HepG2 (cell line): Measurements from ENCODE around the gene CD68. TPM values are rescaled to one million over a fixed set of nuclear protein-coding genes. Genes with fewer than 3 reads are reported as not detected.
A peak's percentile ranks its signal among the peaks of the same experiment; 100 is the strongest.

Experiments used
- AKNA ChIP-seq: sonication (generic); formaldehyde crosslinking; IDR thresholded peaks from 2 replicates; pipeline ENCODE4 v1.4.0; 2020; ENCODE audit warnings: missing genetic modification reagents, borderline replicate concordance
- BRF2 ChIP-seq: sonication (generic); formaldehyde crosslinking; IDR thresholded peaks from 2 replicates; pipeline ENCODE4 v1.8.1; 2022; ENCODE audit warnings: mild to moderate bottlenecking, missing genetic modification reagents
- HMG20B ChIP-seq: conservative IDR thresholded peaks from 2 replicates; pipeline ENCODE4 v1.6.1; 2016; ENCODE audit warnings: missing genetic modification reagents, missing compliant biosample characterization
- HNRNPL ChIP-seq: fragments of 200-400 bp; formaldehyde crosslinking; IDR thresholded peaks from 2 replicates; pipeline ENCODE4 v1.6.1; 2017; ENCODE audit warnings: mild to moderate bottlenecking, low read depth, low read length
- KDM1A ChIP-seq: IDR thresholded peaks from 2 replicates; pipeline ENCODE4 v1.6.1; 2016; ENCODE audit warnings: missing compliant biosample characterization
- MED1 ChIP-seq: sonication (generic); formaldehyde crosslinking; IDR thresholded peaks from 2 replicates; pipeline ENCODE4 v1.4.0; 2020; ENCODE audit warnings: missing genetic modification reagents
- NR2C2 ChIP-seq: sonication (generic); formaldehyde crosslinking; IDR thresholded peaks from 2 replicates; pipeline ENCODE4 v1.4.0; 2020; ENCODE audit warnings: missing genetic modification reagents, mild to moderate bottlenecking, moderate library complexity, borderline replicate concordance
- NRL ChIP-seq: sonication (generic); formaldehyde crosslinking; IDR thresholded peaks from 2 replicates; pipeline ENCODE4 v1.5.0; 2020; ENCODE audit warnings: missing genetic modification reagents, mild to moderate bottlenecking, moderate library complexity, borderline replicate concordance
- SNAPC5 ChIP-seq: sonication (generic); formaldehyde crosslinking; IDR thresholded peaks from 2 replicates; pipeline ENCODE4 v1.8.1; 2023; ENCODE audit warnings: mild to moderate bottlenecking, missing genetic modification reagents, borderline replicate concordance
- SP4 ChIP-seq: sonication (generic); formaldehyde crosslinking; IDR thresholded peaks from 2 replicates; pipeline ENCODE4 v1.8.1; 2023; ENCODE audit warnings: mild to moderate bottlenecking, missing genetic modification reagents
- ZNF205 ChIP-seq: IDR thresholded peaks from 2 replicates; pipeline ENCODE4 v1.6.1; 2018; ENCODE audit warnings: missing biosample characterization, missing genetic modification reagents
- ZNF260 ChIP-seq: sonication (generic); formaldehyde crosslinking; IDR thresholded peaks from 2 replicates; pipeline ENCODE4 v1.4.0; 2020; ENCODE audit warnings: missing genetic modification reagents, low read depth, mild to moderate bottlenecking, borderline replicate concordance
- ZNF616 ChIP-seq: sonication (generic); formaldehyde crosslinking; IDR thresholded peaks from 2 replicates; pipeline ENCODE4 v1.5.0; 2020; ENCODE audit warnings: low read depth, mild to moderate bottlenecking, missing genetic modification reagents
- ZNF737 ChIP-seq: sonication (generic); formaldehyde crosslinking; IDR thresholded peaks from 2 replicates; pipeline ENCODE4 v1.5.0; 2020; ENCODE audit warnings: missing genetic modification reagents, mild to moderate bottlenecking, borderline replicate concordance
- ZSCAN30 ChIP-seq: sonication (generic); formaldehyde crosslinking; IDR thresholded peaks from 2 replicates; pipeline ENCODE4 v1.5.0; 2020; ENCODE audit warnings: mild to moderate bottlenecking, missing genetic modification reagents
- polyA plus RNA-seq, 8 experiments: library from polyadenylated mRNA; depleted of rRNA in 3 of 8; stranded (reverse) in 7 of 8; unstranded in 1 of 8; fragments of >200 nt; fragmentation: Illumina TruSeq in 4 of 8; extraction: Trizol in 4 of 8; gene quantifications; 2 replicates each; pipeline versions ENCODE4 v1.2.1 to v1.2.3, GENCODE V29; 2011 to 2016; ENCODE audit warnings: low read depth in 4 of 8, missing spikeins in 1 of 8, mixed read lengths in 1 of 8; ENCODE audit not compliant: insufficient read depth in 1 of 8
- total RNA-seq, 5 experiments: library from RNA; depleted of rRNA; stranded (reverse); fragments of >200 nt; fragmentation: Illumina TruSeq; extraction: Trizol; gene quantifications; 2 replicates each; pipeline ENCODE4 v1.2.3, GENCODE V29; 2016; ENCODE audit warnings: low read depth in 1 of 5
- TF ChIP-seq, protein P1 (sequence below): sonication (generic); formaldehyde crosslinking; IDR thresholded peaks from 2 replicates; pipeline ENCODE4 v1.8.1; 2023; ENCODE audit warnings: mild to moderate bottlenecking, missing genetic modification reagents
- TF ChIP-seq, protein P2 (sequence below): sonication (generic); formaldehyde crosslinking; IDR thresholded peaks from 2 replicates; pipeline ENCODE4 v1.5.0; 2020; ENCODE audit warnings: mild to moderate bottlenecking, missing genetic modification reagents

CD68 gene
- total and polyA plus RNA-seq, 2 of the 13 experiments (the other 11 are each of a cell fraction or from before 2014, with no cell fraction given), result 10.3 to 104 TPM

- TF ChIP-seq SNAPC5 (CRISPR knock-in tag), result no peak
- TF ChIP-seq NRL (CRISPR knock-in tag), result no peak
- TF ChIP-seq ZNF737, result no peak
- TF ChIP-seq MED1 (CRISPR knock-in tag), result 0 out of 2 replicates have a peak, but pooled peaks have one; percentile 24
- no peak for TF ChIP-seq ZNF205 (CRISPR knock-in tag)
- TF ChIP-seq NR2C2 (CRISPR knock-in tag), result no peak
- no peak for TF ChIP-seq SP4 (CRISPR knock-in tag)
- TF ChIP-seq KDM1A, result no peak
- TF ChIP-seq ZSCAN30, result no peak
- TF ChIP-seq, protein P1, sequence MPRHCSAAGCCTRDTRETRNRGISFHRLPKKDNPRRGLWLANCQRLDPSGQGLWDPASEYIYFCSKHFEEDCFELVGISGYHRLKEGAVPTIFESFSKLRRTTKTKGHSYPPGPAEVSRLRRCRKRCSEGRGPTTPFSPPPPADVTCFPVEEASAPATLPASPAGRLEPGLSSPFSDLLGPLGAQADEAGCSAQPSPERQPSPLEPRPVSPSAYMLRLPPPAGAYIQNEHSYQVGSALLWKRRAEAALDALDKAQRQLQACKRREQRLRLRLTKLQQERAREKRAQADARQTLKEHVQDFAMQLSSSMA (CRISPR knock-in tag), result no peak
- TF ChIP-seq ZNF260, result no peak
- TF ChIP-seq ZNF616 (CRISPR knock-in tag), result no peak
- no peak for TF ChIP-seq HNRNPL
- no peak for TF ChIP-seq AKNA (CRISPR knock-in tag)
- TF ChIP-seq HMG20B (CRISPR knock-in tag), result no peak
- no peak for TF ChIP-seq BRF2
- TF ChIP-seq, protein P2, sequence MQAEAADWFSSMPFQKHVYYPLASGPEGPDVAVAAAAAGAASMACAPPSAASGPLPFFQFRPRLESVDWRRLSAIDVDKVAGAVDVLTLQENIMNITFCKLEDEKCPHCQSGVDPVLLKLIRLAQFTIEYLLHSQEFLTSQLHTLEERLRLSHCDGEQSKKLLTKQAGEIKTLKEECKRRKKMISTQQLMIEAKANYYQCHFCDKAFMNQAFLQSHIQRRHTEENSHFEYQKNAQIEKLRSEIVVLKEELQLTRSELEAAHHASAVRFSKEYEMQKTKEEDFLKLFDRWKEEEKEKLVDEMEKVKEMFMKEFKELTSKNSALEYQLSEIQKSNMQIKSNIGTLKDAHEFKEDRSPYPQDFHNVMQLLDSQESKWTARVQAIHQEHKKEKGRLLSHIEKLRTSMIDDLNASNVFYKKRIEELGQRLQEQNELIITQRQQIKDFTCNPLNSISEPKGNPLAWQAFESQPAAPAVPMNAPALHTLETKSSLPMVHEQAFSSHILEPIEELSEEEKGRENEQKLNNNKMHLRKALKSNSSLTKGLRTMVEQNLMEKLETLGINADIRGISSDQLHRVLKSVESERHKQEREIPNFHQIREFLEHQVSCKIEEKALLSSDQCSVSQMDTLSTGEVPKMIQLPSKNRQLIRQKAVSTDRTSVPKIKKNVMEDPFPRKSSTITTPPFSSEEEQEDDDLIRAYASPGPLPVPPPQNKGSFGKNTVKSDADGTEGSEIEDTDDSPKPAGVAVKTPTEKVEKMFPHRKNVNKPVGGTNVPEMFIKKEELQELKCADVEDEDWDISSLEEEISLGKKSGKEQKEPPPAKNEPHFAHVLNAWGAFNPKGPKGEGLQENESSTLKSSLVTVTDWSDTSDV, result no peak
Observed at GRCh38 chr17:7557147-7557764, 22.2 kb upstream of the CD68 start (continued).
